Naive B cell (primary cell): ENCODE measurements around the gene ADGRB3. TPM values are rescaled to one million over a fixed set of nuclear protein-coding genes. Genes with fewer than 3 reads are reported as not detected.
A peak's percentile ranks its signal among the peaks of the same experiment; 100 is the strongest.
"Not testable (repeated sequence)": the region's sequence is repeated elsewhere in the genome, so short reads cannot be mapped to it uniquely, and the experiment has no call there.

Experiments
- ATAC-seq, 2 donors: fragments of 150-1000 bp; cut with Tn5 transposase; 2 replicates each; pipeline ENCODE4 v1.10.0; 2021; ENCODE audit warnings: low read depth in 2 of 2, mild to moderate bottlenecking in 2 of 2, moderate library complexity in 2 of 2
- DNase-seq: peaks from one replicate; pipeline ENCODE4 v3.0.0; 2022
- H3K27ac Mint-ChIP-seq, 6 donors: one replicate each; pipeline ENCODE4 v1.8.0; 2020 to 2022; ENCODE audit warnings: mild to moderate bottlenecking in 6 of 6, mixed read lengths in 6 of 6, moderate library complexity in 5 of 6, inconsistent platforms in 2 of 6
- H3K27me3 Mint-ChIP-seq, 3 donors: one replicate each; pipeline ENCODE4 v1.8.0; 2021 to 2022; ENCODE audit warnings: mixed read lengths in 3 of 3, mild to moderate bottlenecking in 1 of 3
- H3K36me3 Mint-ChIP-seq, 2 donors: one replicate each; pipeline ENCODE4 v1.8.0; 2020 to 2022; ENCODE audit warnings: mixed read lengths in 2 of 2, inconsistent platforms in 1 of 2, mild to moderate bottlenecking in 1 of 2
- H3K4me1 Mint-ChIP-seq, 3 donors: one replicate each; pipeline ENCODE4 v1.8.0; 2020 to 2022; ENCODE audit warnings: mixed read lengths in 3 of 3, inconsistent platforms in 1 of 3, mild to moderate bottlenecking in 1 of 3, moderate library complexity in 1 of 3
- H3K4me3 Mint-ChIP-seq, 8 donors: one replicate each; pipeline ENCODE4 v1.8.0; 2020 to 2022; ENCODE audit warnings: mild to moderate bottlenecking in 8 of 8, mixed read lengths in 8 of 8, moderate library complexity in 8 of 8, inconsistent platforms in 2 of 8
- H3K9me3 Mint-ChIP-seq, 7 donors: one replicate each; pipeline ENCODE4 v1.8.0; 2020 to 2022; ENCODE audit warnings: mixed read lengths in 7 of 7, mild to moderate bottlenecking in 5 of 7, inconsistent platforms in 2 of 7, moderate library complexity in 1 of 7
- polyA plus RNA-seq, 6 donors: library from polyadenylated mRNA; unstranded; fragments of 300-500 nt; fragmentation: Illumina TruSeq; gene quantifications; one replicate each; pipeline ENCODE4 v1.2.3, GENCODE V29; 2021; ENCODE audit warnings: low read depth in 6 of 6

Gene ADGRB3
- polyA plus RNA-seq, 6 donors from 2014 or later: not detected

DNA sequence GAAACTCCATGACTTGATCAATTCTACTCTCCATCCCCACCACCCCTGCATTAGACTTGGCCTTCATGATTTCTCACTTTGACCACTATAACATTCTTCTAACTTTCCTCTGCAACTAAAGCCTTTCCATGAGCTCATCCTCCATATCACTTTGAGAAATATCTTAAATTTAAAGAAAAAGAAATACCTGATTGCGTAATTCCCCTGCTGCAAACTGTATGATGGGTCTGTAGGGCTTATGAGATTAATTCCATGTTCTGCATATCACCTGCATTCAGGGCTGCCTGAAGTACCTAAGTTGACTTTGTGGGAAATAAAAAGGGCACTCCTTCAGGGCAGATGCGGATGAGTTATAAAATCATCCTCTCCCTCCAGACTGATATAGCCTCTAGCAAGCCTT lies 611.9 kb downstream of the ADGRB3 start:
- no peaks in the 10 kb centered on the region for H3K27me3 Mint-ChIP-seq
- H3K9me3 Mint-ChIP-seq: no peaks in the 10 kb centered on the region
- ATAC-seq (no peak), DNase-seq (no peak)
- H3K27ac Mint-ChIP-seq: no peak overlapping the region
- H3K36me3 Mint-ChIP-seq: no peaks in the 10 kb centered on the region
- H3K4me1 Mint-ChIP-seq: no peaks in the 10 kb centered on the region
- no peak overlapping the region for H3K4me3 Mint-ChIP-seq

DNA sequence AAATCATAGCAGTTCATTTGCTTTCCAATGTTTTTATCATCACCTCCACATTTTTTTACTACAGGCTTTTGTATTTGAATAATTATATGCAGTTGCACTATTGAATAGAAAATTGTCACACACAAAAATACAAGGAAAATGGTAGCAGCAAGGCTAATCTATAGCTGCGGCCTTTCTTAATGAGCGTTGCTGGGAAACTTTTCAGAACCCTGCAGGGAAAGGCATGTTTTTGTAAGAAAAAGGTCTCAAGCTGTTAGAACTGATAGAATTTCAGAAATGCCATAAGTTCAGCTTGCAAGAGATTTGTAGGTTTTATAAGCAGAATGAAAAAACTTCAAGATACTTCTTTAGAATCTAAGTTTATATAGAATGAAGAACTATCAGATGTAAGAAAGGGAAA lies 625.9 kb downstream of the ADGRB3 start:
- Mint-ChIP-seq H3K27me3 (no peaks in the 10 kb centered on the region), H3K27ac (no peak overlapping the region), H3K4me3 (no peak overlapping the region), H3K36me3 (no peaks in the 10 kb centered on the region), H3K4me1 (no peaks in the 10 kb centered on the region), H3K9me3 (peaks cover 0 to 3% (median 0%) of the 10 kb centered on the region in 7 donors)
- ATAC-seq (no peak), DNase-seq (no peak)

DNA sequence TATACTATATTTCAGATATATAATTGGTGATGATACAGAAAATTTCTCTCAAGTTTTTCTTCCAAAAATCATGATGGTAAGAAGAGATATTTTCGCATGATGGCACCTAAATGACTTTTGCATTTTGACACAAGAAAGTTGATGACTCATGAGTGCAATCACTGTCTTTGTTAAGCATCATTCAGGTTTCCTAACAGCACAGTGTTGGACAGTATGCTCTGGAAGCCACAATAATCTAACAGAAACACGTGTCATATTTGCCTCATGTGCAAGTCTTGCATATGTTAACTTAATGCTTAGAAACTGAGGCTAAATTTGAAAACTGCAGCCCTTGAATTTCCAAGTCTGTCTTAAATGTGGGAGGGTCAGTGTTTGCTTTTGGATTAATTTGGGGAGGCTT lies 628.2 kb downstream of the ADGRB3 start:
- H3K27me3 Mint-ChIP-seq: no peaks in the 10 kb centered on the region
- H3K9me3 Mint-ChIP-seq: no peaks in the 10 kb centered on the region
- H3K36me3 Mint-ChIP-seq: no peaks in the 10 kb centered on the region
- ATAC-seq (no peak), DNase-seq (no peak)
- no peaks in the 10 kb centered on the region for H3K4me1 Mint-ChIP-seq
- H3K27ac Mint-ChIP-seq: no peak overlapping the region
- H3K4me3 Mint-ChIP-seq: no peak overlapping the region

DNA sequence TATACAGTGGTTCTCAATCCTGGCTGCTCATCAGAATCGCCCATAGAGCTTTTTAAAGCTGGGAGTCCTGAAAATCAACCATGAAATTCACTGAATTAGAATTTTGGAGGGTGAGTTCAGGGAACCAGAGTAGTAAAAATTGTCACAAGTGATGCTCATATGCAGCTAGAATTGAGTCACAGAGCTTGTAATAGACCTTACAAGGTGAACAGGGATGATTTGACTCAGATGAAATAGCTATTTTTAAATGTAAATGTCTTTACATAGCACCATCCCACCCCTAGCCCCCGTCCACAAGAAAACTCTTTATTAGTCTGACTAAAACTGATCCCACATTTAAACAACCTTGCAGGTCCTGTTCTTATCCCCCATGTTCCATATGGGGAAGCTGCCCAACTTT lies 630.0 kb downstream of the ADGRB3 start:
- Mint-ChIP-seq H3K27ac (no peak overlapping the region), H3K4me1 (no peaks in the 10 kb centered on the region), H3K9me3 (no peaks in the 10 kb centered on the region), H3K27me3 (no peaks in the 10 kb centered on the region), H3K36me3 (no peaks in the 10 kb centered on the region), H3K4me3 (no peak overlapping the region)
- DNase-seq (no peak), ATAC-seq (no peak)

DNA sequence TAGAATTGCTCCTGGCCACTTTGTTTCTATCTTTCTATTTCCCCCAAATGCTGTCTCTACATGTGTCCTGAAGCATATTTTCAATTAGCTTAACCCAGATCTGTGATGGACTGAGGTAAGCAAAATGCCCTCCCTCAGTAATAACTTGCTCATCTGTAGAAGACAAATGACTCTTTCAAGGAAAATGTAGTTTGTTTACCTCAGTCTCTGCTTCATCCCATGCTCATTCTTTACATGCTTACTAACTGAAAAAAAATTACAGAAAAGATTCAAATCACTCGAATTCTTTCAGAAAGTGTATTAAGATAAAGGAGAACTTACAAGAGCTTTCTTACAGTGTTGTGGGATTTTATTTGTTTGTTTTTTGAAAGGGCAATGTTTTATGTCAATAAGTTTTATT lies 630.6 kb downstream of the ADGRB3 start:
- Mint-ChIP-seq H3K4me1 (no peaks in the 10 kb centered on the region), H3K4me3 (no peak overlapping the region), H3K9me3 (no peaks in the 10 kb centered on the region), H3K27me3 (no peaks in the 10 kb centered on the region), H3K36me3 (no peaks in the 10 kb centered on the region), H3K27ac (no peak overlapping the region)
- ATAC-seq (no peak), DNase-seq (no peak)

DNA sequence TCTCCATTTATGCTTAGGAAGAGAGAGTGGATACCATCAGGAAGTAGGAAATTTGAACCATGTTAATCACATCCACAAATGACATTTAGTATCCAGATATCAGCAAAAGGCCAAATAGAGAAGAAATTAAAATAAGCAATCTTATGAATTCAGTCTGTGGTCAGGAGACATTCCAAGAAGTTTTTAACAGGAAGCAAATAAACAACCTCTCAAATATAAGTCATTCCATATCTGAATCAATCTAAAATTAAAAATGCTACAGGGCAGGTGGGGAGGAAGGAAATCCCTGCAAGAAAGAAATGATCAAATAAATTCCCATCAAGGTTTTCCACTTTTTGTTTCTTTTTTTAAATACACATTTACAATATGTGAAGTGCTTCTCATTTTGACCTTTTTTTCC lies 641.1 kb downstream of the ADGRB3 start:
- Mint-ChIP-seq H3K27ac (no peak overlapping the region), H3K9me3 (peaks cover 0 to 3% (median 0%) of the 10 kb centered on the region in 7 donors), H3K4me1 (no peaks in the 10 kb centered on the region), H3K4me3 (no peak overlapping the region), H3K27me3 (no peaks in the 10 kb centered on the region), H3K36me3 (no peaks in the 10 kb centered on the region)
- no peak for DNase-seq
- no peak for ATAC-seq

DNA sequence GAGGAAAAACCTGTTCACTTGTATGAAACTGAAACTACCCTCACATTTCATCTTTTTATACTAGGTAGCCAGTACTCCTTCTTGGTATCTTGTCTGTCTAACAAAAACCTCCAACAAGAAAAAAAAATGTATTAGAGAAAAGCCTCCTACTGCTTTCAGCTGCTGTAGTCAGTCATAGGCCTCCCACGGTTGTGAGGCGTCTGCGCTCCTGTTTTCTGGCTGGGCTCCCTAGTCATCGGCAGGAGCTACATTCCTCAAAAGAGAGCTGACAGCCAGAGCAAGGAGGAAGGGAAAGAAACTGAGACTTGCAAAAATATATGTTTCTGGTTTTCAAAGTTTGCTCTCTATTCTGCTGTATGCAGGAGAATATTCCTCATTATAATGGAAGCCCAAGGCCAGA lies 644.7 kb downstream of the ADGRB3 start:
- ATAC-seq (no peak), DNase-seq (no peak)
- Mint-ChIP-seq H3K27ac (no peak overlapping the region), H3K4me1 (no peaks in the 10 kb centered on the region), H3K9me3 (no peaks in the 10 kb centered on the region), H3K27me3 (no peaks in the 10 kb centered on the region), H3K4me3 (peak overlapping the region in 1 of 8 donors; percentile 42), H3K36me3 (no peaks in the 10 kb centered on the region)

DNA sequence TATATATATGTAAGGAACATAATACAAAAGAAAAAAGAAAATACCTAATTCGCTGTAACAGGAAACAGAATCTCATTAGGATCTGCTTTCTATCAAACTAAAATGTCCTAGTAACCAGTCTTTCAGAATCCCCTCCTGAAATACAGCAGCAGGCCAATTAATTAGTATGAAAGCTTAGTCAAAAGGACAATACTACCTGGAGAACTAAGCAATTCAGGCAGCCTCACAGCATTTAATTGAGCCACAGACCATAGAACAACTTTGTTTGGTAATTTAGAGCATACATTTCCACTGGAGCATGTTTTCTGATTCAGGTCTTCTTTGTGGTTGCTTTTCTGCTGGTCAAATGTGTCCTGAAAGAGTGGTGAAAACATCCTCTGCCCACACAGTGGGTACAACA lies 645.8 kb downstream of the ADGRB3 start:
- no peak overlapping the region for H3K27ac Mint-ChIP-seq
- peaks cover 0 to 2% (median 0%) of the 10 kb centered on the region in 7 donors for H3K9me3 Mint-ChIP-seq
- no peaks in the 10 kb centered on the region for H3K36me3 Mint-ChIP-seq
- DNase-seq: no peak
- H3K27me3 Mint-ChIP-seq: no peaks in the 10 kb centered on the region
- no peak for ATAC-seq
- no peak overlapping the region for H3K4me3 Mint-ChIP-seq
- no peaks in the 10 kb centered on the region for H3K4me1 Mint-ChIP-seq

DNA sequence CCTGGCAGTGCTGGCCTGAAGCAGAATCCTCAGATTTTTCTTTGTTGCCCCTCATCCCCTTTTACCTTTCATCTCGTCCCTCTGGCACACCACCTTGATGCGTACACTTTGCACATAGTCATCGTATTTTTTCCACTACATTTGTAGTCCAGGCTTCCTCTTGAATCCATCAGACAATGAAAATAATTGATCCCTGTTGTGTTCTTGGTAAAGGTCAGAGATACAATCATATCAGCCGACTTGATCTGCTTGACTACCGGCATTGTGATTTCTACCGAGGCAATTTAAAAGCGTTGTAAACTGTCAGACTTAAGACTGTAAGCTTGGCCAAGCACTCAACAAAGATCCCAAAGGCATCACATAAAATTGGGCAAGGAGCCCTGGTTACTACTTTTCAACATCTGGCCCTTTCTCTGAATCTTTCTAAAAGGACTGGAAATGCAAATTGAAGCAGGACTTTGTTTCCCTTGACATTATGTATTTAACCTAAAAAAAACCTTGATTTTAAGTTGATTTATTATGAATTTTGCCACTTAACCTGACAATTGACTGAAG lies 649.2 kb downstream of the ADGRB3 start:
- H3K4me3 Mint-ChIP-seq: no peak overlapping the region
- H3K4me1 Mint-ChIP-seq: no peaks in the 10 kb centered on the region
- H3K9me3 Mint-ChIP-seq: peaks cover 0 to 4% (median 0%) of the 10 kb centered on the region in 7 donors
- no peak overlapping the region for H3K27ac Mint-ChIP-seq
- ATAC-seq (no peak), DNase-seq (no peak)
- H3K27me3 Mint-ChIP-seq: no peaks in the 10 kb centered on the region
- no peaks in the 10 kb centered on the region for H3K36me3 Mint-ChIP-seq

DNA sequence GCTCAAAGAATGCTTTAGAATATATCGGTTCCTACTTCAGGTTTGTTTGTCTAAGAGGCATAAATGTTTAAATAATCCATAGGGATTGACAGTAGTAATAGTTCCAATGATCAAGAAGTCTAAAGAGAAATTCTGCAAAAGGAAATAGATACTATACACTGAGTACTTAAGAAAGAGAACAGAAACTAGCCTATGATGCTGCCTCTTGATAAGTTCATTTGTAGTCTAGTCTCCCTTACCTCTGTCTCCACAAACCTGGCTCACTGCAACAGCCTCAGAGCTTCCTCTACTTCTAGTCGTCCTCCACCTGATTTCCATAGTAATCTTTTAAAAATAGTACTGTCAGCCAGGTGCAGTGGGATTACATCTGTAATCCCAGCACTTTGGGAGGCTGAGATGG lies 650.0 kb downstream of the ADGRB3 start:
- H3K9me3 Mint-ChIP-seq: peaks cover 0 to 4% (median 2%) of the 10 kb centered on the region in 7 donors
- no peak for DNase-seq
- H3K27me3 Mint-ChIP-seq: no peaks in the 10 kb centered on the region
- H3K4me3 Mint-ChIP-seq: no peak overlapping the region
- ATAC-seq: no peak
- H3K36me3 Mint-ChIP-seq: no peaks in the 10 kb centered on the region
- H3K4me1 Mint-ChIP-seq: no peaks in the 10 kb centered on the region
- no peak overlapping the region for H3K27ac Mint-ChIP-seq

DNA sequence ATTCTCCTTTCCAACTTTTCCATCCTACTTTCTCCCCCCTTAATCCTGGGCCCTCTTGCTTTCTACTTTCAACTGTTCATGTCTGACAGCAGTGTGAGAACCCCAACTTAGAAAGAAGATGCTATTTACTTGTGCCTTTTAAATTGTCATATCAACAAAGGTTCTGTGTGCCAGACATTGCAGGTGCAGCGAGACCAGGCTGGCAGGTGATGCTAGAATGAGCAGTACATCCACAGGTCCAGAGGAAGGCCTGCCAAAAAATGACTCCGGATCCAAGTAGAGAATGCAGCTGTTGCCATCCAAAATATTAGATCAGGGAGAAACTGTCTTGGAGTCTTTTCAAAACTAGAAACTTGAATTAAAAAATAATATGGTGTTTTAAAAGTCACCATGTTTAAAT lies 651.2 kb downstream of the ADGRB3 start:
- H3K36me3 Mint-ChIP-seq: no peaks in the 10 kb centered on the region
- H3K27ac Mint-ChIP-seq: no peak overlapping the region
- no peak for DNase-seq
- H3K4me1 Mint-ChIP-seq: no peaks in the 10 kb centered on the region
- no peak for ATAC-seq
- H3K9me3 Mint-ChIP-seq: peaks cover 0 to 5% (median 3%) of the 10 kb centered on the region in 7 donors
- no peak overlapping the region for H3K4me3 Mint-ChIP-seq
- no peaks in the 10 kb centered on the region for H3K27me3 Mint-ChIP-seq

DNA sequence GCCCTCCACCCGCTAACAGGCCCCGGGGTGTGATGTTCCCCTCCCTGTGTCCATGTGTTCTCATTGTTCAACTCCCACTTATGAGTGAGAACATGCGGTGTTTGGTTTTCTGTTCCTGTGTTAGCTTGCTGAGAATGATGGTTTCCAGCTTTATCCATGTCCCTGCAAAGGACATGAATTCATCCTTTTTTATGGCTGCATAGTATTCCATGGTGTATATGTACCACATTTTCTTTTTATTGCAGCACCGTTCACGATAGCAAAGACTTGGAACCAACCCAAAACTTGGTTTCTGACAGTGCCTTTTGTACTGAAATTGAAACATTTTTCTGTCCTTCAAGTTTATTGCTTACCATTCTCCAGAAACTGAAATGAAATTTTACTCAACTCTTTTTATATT lies 653.1 kb downstream of the ADGRB3 start:
- H3K4me3 Mint-ChIP-seq, H3K9me3 Mint-ChIP-seq, H3K27ac Mint-ChIP-seq, ATAC-seq, H3K4me1 Mint-ChIP-seq, H3K36me3 Mint-ChIP-seq, DNase-seq, H3K27me3 Mint-ChIP-seq: not testable (repeated sequence)

DNA sequence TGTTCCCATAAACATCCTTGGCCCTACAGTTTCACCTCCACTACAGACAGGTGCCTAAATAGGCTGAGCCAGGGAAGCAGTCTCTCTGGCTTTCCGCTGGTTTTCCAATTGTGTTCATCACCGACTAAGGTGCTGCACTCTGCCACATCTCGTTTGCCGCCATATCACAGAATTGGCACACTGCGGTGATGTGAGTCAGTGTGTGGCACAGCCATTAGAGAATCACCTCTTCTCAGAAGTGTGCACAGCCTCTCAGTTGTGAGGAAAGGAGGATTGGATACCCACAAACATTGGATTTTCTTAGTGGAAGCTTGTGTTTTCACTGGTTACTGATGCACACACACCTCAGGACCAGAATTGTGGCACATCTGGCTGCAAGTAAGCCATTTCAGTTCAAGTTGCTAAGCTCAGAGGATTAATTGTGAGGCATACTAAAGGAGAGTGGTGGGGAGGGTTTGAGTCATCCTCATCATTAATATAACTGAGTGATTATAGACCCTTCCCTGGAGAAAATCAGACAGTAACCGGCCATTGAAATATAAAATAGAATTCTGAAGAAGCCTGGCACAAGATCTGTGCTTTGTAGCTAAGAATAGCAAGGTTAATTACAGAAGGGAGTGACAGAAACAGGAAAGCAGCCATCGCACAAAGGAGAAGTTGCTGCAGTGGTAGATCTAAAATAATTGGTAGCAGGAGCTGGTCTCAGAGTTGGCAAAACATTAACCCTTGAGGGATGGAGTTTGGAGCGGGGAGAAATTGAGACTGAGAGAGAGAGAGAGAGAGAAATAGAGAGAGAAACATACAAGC lies 654.8 kb downstream of the ADGRB3 start:
- no peaks in the 10 kb centered on the region for H3K36me3 Mint-ChIP-seq
- H3K27me3 Mint-ChIP-seq: no peaks in the 10 kb centered on the region
- no peak overlapping the region for H3K27ac Mint-ChIP-seq

DNA sequence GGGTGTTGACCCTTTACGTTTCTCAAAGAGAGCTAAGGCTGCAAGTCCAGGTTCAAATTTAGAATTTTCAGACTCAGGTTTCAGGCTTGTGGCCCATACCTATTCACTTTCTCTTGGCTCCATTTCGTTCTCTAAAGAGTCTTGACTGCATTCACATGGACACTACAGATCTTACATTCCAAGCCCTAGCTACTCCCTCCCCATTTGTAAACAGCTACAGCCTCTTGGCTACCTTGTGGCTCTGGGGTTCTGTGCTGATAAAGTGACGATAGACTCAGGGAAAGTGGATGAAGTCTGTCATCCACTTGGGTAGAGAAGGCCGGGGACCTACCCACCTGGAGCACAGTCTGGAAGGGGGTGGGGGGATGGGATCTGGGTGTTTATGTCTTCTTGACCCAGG lies 658.4 kb downstream of the ADGRB3 start:
- Mint-ChIP-seq H3K4me1 (no peaks in the 10 kb centered on the region), H3K4me3 (no peak overlapping the region), H3K36me3 (no peaks in the 10 kb centered on the region), H3K27ac (no peak overlapping the region), H3K27me3 (no peaks in the 10 kb centered on the region), H3K9me3 (peaks cover 0 to 5% (median 0%) of the 10 kb centered on the region in 7 donors)
- DNase-seq (no peak), ATAC-seq (no peak)

More for the DNA sequence above, 654.8 kb downstream of the ADGRB3 start:
- ATAC-seq (no peak), DNase-seq (no peak)
- Mint-ChIP-seq H3K9me3 (peaks cover 0 to 5% (median 3%) of the 10 kb centered on the region in 7 donors), H3K4me3 (no peak overlapping the region), H3K4me1 (no peaks in the 10 kb centered on the region)
